OCI-LY3 (cell line): ENCODE measurements around the gene NEK3.

ENCODE experiments used
- CTCF ChIP-seq: fragments of 200-600, 300-600 bp; sonication (generic); IDR thresholded peaks from 2 replicates; pipeline ENCODE4 v1.5.1; 2014; ENCODE audit warnings: antibody characterized with exemption, low read length, low read depth
- EZH2phosphoT487 ChIP-seq: fragments of 200-600 bp; shearing (Covaris generic); IDR thresholded peaks from 2 replicates; pipeline ENCODE4 v1.6.1; 2018; ENCODE audit warnings: antibody characterized with exemption, mixed run types, low read depth

- no peak for TF ChIP-seq CTCF
- TF ChIP-seq EZH2phosphoT487 = no peak
These were observed 67.3 kb downstream of the NEK3 start for GRCh38 chr13:52092087-52092486.
